Myocyte (in vitro differentiated cells): ENCODE results near the gene OR10G8. TPM values are rescaled to one million over a fixed set of nuclear protein-coding genes. Genes with fewer than 3 reads are reported as not detected.
"Not testable (repeated sequence)": the region's sequence is repeated elsewhere in the genome, so short reads cannot be mapped to it uniquely, and the experiment has no call there.

Experiments
- DNase-seq: peaks from one replicate; pipeline ENCODE4 v3.0.0-alpha.2; 2012; ENCODE audit warnings: low read depth
- polyA plus RNA-seq: library from polyadenylated mRNA; unstranded; fragments of >200 nt; gene quantifications from one replicate; pipeline ENCODE4 v1.2.1, GENCODE V29; 2012; ENCODE audit warnings: missing spikeins
- total RNA-seq: library from RNA; depleted of rRNA; stranded (reverse); fragments of >200 nt; gene quantifications from 2 replicates; pipeline ENCODE4 v1.2.3, GENCODE V29; 2014

OR10G8 gene
- not detected in 2 replicates for total RNA-seq
- polyA plus RNA-seq = not detected

DNA sequence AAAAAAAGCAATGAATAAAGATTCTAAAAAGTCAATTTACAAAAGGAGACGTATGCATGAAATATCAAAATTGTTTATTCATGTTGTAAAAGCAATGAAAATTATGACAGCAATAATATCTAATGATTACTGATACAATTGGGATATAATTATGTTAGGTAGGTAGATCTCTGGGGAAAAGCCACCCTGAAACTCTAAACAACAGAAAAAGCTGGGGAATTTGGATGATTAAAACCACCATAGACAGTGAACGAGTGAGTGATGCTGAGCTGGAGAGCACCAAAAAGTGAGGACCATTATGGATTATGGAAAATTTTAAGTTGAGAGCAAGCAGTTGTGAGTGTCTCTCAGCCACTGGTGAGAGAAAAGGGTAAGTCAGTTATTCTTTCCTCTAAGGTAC, at the start of gene OR10G8:
OR10G8 (plus strand) TSS at position 301 of the 400 bp plus-strand sequence. CDS start 2,825 bp downstream, outside the sequence.
- DNase-seq = no peak

DNA sequence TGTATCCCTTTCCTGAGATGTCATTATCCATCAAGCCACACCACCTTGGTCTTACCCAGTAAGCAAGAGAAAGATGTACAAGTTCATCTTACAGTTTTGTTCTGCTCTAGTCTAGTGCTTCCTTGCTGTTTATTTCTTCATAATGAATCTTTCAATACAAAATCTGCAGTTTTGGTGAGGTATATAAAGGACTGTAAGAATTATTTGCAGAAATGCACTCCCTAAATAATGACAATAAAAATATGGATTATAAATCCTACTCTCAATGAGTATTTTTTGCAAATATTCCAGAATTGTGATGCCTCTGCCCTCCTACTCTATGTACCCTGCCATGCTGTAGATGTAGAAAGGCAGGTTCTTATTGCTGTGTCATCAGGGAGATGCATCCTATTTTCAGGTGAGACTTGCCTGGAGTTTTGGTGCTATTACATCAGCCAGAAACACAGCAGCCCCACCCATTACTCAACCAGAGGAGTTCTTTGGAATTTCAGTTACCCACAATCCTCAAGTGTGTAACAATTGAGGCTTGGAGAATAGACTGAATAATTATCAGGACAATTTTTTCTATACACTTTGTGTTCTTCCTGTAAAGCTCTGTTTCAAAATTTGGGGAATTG, 48.8 kb upstream of the OR10G8 start, which contains the start of gene OR10S1:
OR10S1 (minus strand) TSS at position 51 of the 617 bp plus-strand sequence. CDS start 117 bp downstream, outside the sequence.
- no peak for DNase-seq

DNA sequence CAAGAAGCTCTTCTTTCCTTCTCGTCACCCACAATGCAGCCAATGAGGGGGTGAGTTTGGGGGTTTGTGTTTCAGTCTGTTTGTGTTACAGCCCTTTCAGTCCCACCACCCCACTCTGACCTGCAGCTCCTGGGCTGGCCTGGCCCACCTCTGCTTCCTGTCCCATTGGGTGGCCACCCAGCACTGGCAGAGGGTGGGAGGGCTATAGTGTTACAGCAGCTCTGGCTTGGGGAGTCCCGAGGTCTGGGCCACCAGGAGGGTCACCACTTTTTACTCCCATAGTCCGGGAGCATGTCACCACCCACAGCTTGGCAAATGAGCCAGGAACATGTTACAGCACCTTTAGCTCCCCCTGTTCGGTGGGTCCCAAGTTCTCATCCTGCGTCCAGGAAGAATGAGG, 47.3 kb upstream of the OR10G8 start:
- no peak for DNase-seq

DNA sequence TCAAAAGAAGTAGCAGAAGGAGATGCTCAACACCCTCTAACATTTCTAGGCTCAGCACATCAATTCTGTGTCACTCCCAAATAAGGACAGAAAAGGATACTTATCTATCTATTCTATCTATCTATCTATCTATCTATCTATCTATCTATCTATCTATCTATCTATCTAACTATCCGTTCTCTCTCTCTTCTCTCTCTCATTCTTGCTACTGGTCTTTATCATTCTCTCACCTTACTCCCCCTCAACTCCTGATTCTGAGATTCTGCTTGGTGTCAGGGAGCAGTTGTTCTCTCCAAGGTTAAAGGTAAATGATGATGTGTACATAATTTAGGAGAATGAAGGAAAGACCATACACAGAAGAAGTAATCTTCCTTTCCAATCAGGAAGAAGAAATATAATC, 31.5 kb upstream of the OR10G8 start, which contains the start of gene OR10G6:
OR10G6 (minus strand) TSS at position 43 of the 400 bp plus-strand sequence; CDS start at position 43, 0 bp downstream.
- DNase-seq = no peak

DNA sequence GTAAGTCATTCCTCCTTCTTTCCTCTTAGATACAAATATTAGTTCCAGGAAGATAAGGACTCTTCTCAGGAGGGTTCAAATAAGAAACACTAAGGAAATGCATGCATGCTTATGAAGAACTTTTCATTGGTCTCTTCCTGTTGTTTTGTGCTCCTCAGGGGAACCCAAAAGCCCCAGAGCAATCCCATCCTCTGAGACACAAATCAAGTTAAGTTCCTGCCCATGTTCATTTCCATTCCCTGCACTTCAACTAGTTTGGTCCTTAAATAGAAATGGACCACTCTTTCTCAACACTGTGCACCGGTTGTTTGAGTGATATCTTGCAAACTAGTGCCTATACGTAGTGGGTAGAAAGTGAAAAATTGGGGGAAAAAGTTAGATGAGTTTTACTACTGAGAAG, 13.9 kb upstream of the OR10G8 start, which contains the start of gene OR10G4:
OR10G4 (plus strand) TSS at position 301 of the 400 bp plus-strand sequence. CDS start 2,578 bp downstream, outside the sequence.
- no peak for DNase-seq

DNA sequence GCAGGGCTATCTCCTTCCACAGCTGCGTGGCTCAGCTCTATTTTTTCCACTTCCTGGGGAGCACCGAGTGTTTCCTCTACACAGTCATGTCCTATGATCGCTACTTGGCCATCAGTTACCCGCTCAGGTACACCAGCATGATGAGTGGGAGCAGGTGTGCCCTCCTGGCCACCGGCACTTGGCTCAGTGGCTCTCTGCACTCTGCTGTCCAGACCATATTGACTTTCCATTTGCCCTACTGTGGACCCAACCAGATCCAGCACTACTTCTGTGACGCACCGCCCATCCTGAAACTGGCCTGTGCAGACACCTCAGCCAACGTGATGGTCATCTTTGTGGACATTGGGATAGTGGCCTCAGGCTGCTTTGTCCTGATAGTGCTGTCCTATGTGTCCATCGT, 10.8 kb upstream of the OR10G8 start:
- not testable (repeated sequence) for DNase-seq

- peak; percentile 2 for DNase-seq
These were observed 10.1 kb downstream of the OR10G8 start for GRCh38 chr11:124036666-124037065.

DNA sequence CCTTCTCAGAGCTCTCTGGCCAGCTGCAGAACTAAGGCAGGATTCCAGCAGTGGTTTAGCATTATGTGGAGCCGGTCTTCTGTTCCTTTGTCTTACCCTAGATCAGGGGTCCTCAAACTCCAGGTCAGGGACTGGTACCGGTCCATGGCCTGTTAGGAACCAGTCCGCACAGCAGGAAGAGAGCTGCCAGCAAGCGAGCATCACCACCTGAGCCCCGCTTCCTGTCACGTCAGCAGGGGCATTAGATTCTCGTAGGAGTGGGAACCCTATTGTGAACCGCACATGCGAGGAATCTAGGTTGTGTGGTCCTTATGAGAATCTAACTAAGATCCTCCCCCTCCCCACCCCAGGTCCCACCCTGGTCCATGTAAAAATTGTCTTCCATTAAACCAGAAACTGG, 13.0 kb downstream of the OR10G8 start:
- DNase-seq = no peak

DNA sequence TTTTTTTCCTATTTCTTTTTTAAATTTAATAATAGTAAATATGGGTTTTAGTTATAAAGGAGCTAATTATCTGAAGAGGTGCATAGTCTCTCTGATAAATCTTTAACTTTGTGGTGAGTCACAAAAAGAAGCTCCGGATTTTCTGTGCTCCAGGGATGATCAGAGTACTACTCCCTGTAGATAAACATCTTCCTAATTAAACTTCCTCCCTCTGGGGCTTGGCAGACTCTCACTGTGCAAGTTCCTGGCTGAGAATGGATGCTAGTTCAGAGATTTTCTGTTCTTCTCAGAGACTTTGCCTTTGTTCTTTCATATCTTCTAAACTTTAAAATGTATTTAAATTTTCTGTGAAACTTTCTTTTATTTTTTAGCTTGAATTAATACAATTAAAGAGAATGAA, 14.7 kb downstream of the OR10G8 start, which contains the start of gene OR10G7:
OR10G7 (minus strand) TSS at position 72 of the 400 bp plus-strand sequence. CDS start 2,324 bp downstream, outside the sequence.
- no peak for DNase-seq

GRCh38 chr11:124043420-124043819, 16.8 kb downstream of the OR10G8 start:
- no peak for DNase-seq

GRCh38 chr11:124050748-124051147, 24.1 kb downstream of the OR10G8 start:
- DNase-seq = no peak

DNA sequence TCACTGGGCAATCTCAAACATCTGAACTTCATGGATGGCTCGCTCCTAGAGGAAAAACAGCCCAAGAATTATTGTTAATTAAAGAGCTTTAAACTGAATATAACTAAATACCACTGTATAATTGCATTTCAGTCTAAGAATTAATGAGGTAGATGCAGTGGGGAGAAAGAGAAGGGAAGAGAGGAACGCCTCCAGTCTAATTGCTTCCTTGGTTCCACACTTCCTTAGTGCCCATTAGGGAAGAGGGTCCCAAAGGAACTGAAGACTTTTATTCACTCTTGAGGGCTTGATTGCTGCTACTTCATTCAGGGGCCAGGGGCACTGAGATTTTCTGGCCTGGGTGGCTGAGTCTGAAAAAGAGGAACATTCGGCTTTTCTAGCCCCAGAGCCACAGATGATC, 26.4 kb downstream of the OR10G8 start:
- DNase-seq = no peak

DNA sequence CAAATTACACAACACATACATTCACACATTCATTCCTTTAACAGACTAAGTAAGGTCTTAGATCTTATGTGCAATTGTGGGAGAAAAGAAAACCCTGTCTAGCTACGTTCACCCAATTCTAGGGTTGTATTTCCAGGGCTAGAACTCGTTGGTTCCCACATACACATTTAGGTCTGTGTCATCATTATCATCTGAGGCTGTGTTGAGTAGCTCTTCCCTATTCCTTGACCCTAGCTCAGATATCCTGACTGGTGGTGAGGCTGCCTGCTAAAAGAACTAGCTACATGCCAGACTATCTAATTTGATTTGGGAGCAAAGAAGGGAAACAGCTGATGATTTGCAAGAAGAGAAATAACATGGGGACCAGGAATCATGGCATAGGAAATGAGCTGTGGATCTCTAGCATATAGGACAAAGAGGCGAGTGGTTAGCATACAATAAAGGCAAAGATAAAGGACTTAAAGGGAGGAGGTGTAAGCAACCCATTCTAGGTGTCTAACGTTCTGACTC, 42.1 kb downstream of the OR10G8 start:
- DNase-seq = no peak

GRCh38 chr11:124069429-124070401, 43.1 kb downstream of the OR10G8 start:
- peak; percentile 59 for DNase-seq

GRCh38 chr11:124070915-124071622, 44.5 kb downstream of the OR10G8 start:
- peak; percentile 80 for DNase-seq

GRCh38 chr11:124071623-124071948, 45.0 kb downstream of the OR10G8 start:
- DNase-seq = no peak

DNA sequence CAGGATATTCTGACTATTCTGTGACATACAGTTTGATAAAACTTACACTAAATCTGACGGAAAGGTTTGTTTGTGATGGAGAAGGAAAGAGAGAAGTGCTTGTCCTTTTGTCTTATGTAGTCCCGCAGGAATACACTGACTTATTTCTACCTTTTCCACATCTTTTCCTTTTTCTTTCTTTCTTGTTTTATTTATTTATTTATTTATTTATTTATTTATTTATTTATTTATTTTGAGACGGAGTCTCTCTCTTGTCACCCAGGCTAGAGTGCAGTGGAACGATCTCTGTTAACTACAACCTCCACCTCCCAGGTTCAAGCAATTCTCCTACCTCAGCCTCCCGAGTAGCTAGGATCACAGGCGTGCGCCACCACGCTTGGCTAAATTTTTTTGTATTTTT, 45.5 kb downstream of the OR10G8 start:
- no peak for DNase-seq

GRCh38 chr11:124074554-124074953, 48.0 kb downstream of the OR10G8 start:
- DNase-seq = no peak

GRCh38 chr11:124075492-124075840, 48.9 kb downstream of the OR10G8 start:
- no peak for DNase-seq

DNA sequence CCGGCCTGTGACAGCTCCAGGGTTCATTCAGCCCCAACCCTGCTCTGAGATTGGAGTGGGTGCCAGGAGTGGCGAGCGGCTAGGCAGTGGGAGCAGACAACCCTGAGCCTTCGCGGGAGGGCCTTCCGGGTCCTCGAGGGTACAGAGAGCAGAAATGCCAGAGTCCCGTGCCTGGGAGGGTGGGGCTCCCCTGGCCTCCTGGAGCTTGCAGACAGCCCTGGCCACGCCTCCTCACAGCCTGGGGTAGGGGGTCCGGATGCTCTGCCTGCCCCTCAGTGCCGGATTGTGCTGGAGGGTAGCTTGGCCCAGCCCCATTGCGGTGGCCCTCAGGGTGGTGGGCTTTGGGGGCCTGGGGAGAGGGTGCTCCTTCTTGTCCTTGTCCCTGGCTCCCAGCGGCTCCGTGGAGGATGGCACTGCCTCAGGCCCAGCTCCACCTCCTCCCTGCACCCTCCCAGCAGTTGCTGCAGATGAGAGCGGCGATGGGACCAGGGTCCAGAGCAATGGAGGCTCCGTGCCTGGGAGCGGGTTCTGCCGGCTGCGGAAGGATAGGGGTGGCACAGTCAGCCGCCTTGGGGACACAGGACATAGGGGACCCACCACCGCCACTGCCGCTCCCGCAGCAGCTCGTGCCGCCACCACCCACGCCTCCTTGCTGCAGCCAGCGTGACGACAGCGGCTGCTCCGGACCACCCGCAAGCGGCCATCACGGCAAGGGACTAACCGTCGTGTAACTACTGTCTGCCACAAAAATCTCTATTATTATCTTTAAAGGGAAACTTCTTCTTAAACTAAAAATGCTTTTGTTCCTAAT, 49.4 kb downstream of the OR10G8 start:
- peak; percentile 6 for DNase-seq
